ENCODE measurements around the gene MYF6. TPM values are rescaled to one million over a fixed set of nuclear protein-coding genes. Genes with fewer than 3 reads are reported as not detected.

Gene MYF6
- total and polyA plus RNA-seq, 2 of the 13 experiments (the other 11 are each of a cell fraction or from before 2014, with no cell fraction given), result not detected

DNA sequence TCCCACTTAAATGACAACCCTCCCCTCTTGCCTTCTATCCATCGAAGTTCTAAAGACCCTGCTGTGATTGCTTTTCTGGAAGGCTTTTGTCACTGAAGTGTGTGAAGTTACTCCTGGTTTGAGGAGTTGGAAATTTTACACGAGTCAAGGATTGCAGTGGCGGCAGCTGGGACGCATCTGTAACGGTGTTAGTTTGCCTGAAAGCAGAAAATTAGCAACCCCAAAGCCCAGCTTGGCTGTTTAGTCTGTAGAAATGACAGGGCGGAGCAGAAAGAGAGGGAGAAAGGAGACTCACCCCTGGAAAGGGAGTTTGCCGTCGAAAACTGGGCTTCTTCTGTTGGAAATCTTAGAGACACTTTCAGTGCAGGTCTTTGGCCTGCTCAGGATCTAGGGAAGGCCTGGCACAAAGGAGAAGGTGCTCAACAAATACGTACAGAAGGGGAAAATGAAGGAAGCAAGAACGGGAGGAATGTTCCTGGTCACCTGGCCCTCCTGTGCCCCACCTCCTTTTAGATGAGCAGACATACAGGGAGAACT is 8.3 kb downstream of the MYF6 start:
- no peaks in the 10 kb centered on the region for H3K4me1 ChIP-seq (ENCODE audit: insufficient read depth, low read length)
- no peak overlapping the region for H3K27ac ChIP-seq (ENCODE audit: extremely low read length, insufficient read depth, low read length)
- H3K9me3 ChIP-seq (ENCODE audit: low read length), result no peaks in the 10 kb centered on the region
- no TSS peak for BruUV-seq (replicated peaks)
- H3K9ac ChIP-seq (ENCODE audit: insufficient read depth, low read depth, low read length), result no peak overlapping the region
- WGBS (ENCODE audit: low lambda C conversion rate), result 28% methylated on average over 10 of the region's 10 CpGs
- no peak overlapping the region for H3K4me3 ChIP-seq (replicated peaks in 1 of 3; ENCODE audit: insufficient read depth in 1 of 3, low read depth in 2 of 3, low read length in 3 of 3)
- no peaks in the 10 kb centered on the region for H3K79me2 ChIP-seq (ENCODE audit: insufficient read depth, low read length)
- in situ Hi-C loops (cut with HindIII; ENCODE audit: extremely low pct_ligation_motif_present, low pct_unique_long_range_greater_than_20kb) (no loop called here), intact Hi-C loops (cut with micrococcal nuclease; ENCODE audit: unreplicated experiment) (no loop called here)
- TF ChIP-seq REPIN1 (CRISPR knock-in tag; IDR thresholded peaks at IDR 0.05; ENCODE audit: borderline replicate concordance, low read depth) (no peak), MED1 (CRISPR knock-in tag; IDR thresholded peaks at IDR 0.05) (no peak), ZFP36 (IDR thresholded peaks at IDR 0.05; ENCODE audit: borderline replicate concordance, low read depth, low read length, partially characterized antibody) (no peak), ZNF121 (CRISPR knock-in tag; IDR thresholded peaks at IDR 0.05) (no peak), DPF2 (CRISPR knock-in tag; IDR thresholded peaks at IDR 0.05; ENCODE audit: borderline replicate concordance, low read depth) (no peak)
- TF ChIP-seq, protein P1, sequence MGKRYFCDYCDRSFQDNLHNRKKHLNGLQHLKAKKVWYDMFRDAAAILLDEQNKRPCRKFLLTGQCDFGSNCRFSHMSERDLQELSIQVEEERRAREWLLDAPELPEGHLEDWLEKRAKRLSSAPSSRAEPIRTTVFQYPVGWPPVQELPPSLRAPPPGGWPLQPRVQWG (CRISPR knock-in tag; IDR thresholded peaks at IDR 0.05; ENCODE audit: borderline replicate concordance, low read depth), result no peak
- ATAC-seq (no peak), DNase-seq (ENCODE audit: low spot score) (no peak), FAIRE-seq (no peak)
- H3K36me3 ChIP-seq (replicated peaks in 1 of 2; ENCODE audit: control insufficient read depth in 1 of 2, insufficient read depth in 2 of 2, low read length in 2 of 2), result no peaks in the 10 kb centered on the region
- H2AFZ ChIP-seq (ENCODE audit: low read length), result no peak overlapping the region
- no peaks in the 10 kb centered on the region for H4K20me1 ChIP-seq (ENCODE audit: insufficient read depth, low read length)
- POLR2A ChIA-PET, result no interaction called here
- H3K27me3 ChIP-seq (ENCODE audit: control insufficient read depth in 1 of 2, insufficient read depth in 2 of 2, low read length in 2 of 2), result peaks cover 0 to 3% of the 10 kb centered on the region in 2 experiments; a peak in 2 of 5 replicates
- no peak overlapping the region for H3K4me2 ChIP-seq (ENCODE audit: low read depth, low read length)
- CTCF ChIA-PET (ENCODE audit: low intra/inter-chr PET ratio, low total read pairs), result no interaction called here

DNA sequence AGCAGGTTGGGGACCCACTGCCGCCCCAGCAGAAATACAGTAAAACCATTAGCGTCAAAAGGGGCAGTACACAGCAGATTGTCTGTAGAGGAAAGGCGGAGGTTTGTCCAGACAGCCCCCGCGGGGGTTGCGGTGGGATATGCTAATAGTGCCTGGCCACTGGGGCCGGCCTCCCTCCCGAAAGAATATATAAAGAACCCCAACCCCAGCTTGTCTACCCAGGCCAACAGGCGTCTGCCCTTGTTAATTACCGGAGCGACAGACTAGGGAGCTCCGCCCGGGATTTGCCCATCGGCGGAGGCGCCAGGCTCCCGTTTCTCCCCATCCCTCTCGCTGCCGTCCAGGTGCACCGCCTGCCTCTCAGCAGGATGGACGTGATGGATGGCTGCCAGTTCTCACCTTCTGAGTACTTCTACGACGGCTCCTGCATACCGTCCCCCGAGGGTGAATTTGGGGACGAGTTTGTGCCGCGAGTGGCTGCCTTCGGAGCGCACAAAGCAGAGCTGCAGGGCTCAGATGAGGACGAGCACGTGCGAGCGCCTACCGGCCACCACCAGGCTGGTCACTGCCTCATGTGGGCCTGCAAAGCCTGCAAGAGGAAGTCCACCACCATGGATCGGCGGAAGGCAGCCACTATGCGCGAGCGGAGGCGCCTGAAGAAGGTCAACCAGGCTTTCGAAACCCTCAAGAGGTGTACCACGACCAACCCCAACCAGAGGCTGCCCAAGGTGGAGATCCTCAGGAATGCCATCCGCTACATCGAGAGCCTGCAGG is 9.4 kb downstream of the MYF6 start, which contains the start of gene MYF5:
Gene MYF5, plus strand, starts transcription at position 217 of the 774 bp plus-strand sequence. Its CDS starts 152 bp downstream, at position 369.
- ChIA-PET POLR2A (no interaction called here), CTCF (ENCODE audit: low intra/inter-chr PET ratio, low total read pairs) (no interaction called here)
- TF ChIP-seq MED13 (CRISPR knock-in tag; IDR thresholded peaks at IDR 0.05) (no peak), ZFP36L1 (CRISPR knock-in tag; IDR thresholded peaks at IDR 0.05) (no peak), ZZZ3 (CRISPR knock-in tag; IDR thresholded peaks at IDR 0.05; ENCODE audit: borderline replicate concordance) (no peak), ZNF33B (CRISPR knock-in tag; IDR thresholded peaks at IDR 0.05) (no peak)
- TF ChIP-seq, protein P2, sequence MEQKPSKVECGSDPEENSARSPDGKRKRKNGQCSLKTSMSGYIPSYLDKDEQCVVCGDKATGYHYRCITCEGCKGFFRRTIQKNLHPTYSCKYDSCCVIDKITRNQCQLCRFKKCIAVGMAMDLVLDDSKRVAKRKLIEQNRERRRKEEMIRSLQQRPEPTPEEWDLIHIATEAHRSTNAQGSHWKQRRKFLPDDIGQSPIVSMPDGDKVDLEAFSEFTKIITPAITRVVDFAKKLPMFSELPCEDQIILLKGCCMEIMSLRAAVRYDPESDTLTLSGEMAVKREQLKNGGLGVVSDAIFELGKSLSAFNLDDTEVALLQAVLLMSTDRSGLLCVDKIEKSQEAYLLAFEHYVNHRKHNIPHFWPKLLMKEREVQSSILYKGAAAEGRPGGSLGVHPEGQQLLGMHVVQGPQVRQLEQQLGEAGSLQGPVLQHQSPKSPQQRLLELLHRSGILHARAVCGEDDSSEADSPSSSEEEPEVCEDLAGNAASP (CRISPR knock-in tag; IDR thresholded peaks at IDR 0.05; ENCODE audit: borderline replicate concordance), result no peak
- TF ChIP-seq, protein P3, sequence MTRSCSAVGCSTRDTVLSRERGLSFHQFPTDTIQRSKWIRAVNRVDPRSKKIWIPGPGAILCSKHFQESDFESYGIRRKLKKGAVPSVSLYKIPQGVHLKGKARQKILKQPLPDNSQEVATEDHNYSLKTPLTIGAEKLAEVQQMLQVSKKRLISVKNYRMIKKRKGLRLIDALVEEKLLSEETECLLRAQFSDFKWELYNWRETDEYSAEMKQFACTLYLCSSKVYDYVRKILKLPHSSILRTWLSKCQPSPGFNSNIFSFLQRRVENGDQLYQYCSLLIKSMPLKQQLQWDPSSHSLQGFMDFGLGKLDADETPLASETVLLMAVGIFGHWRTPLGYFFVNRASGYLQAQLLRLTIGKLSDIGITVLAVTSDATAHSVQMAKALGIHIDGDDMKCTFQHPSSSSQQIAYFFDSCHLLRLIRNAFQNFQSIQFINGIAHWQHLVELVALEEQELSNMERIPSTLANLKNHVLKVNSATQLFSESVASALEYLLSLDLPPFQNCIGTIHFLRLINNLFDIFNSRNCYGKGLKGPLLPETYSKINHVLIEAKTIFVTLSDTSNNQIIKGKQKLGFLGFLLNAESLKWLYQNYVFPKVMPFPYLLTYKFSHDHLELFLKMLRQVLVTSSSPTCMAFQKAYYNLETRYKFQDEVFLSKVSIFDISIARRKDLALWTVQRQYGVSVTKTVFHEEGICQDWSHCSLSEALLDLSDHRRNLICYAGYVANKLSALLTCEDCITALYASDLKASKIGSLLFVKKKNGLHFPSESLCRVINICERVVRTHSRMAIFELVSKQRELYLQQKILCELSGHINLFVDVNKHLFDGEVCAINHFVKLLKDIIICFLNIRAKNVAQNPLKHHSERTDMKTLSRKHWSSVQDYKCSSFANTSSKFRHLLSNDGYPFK (CRISPR knock-in tag; IDR thresholded peaks at IDR 0.05; ENCODE audit: borderline replicate concordance), result no peak

More for the DNA sequence above, 9.4 kb downstream of the MYF6 start, which contains the start of gene MYF5:
- no peak within 1 kb of the TSS for H2AFZ ChIP-seq (ENCODE audit: low read length)
- intact Hi-C loops (cut with micrococcal nuclease; ENCODE audit: unreplicated experiment), result no loop called here
- no peaks in the 10 kb centered on the region for H3K4me1 ChIP-seq (ENCODE audit: insufficient read depth, low read length)
- BruUV-seq (replicated peaks), result no TSS peak
- no peak within 1 kb of the TSS for H3K4me3 ChIP-seq (replicated peaks in 1 of 3; ENCODE audit: insufficient read depth in 1 of 3, low read depth in 2 of 3, low read length in 3 of 3)
- peaks cover 0 to 3% of the 10 kb centered on the region in 2 experiments; a peak in 2 of 5 replicates for H3K27me3 ChIP-seq (ENCODE audit: control insufficient read depth in 1 of 2, insufficient read depth in 2 of 2, low read length in 2 of 2)
- no peaks in the 10 kb centered on the region for H3K9me3 ChIP-seq (ENCODE audit: low read length)
- 69% methylated on average over 33 of the region's 45 CpGs for WGBS (ENCODE audit: low lambda C conversion rate)
- H3K4me2 ChIP-seq (ENCODE audit: low read depth, low read length), result no peak within 1 kb of the TSS
- no peaks in the 10 kb centered on the region for H3K36me3 ChIP-seq (replicated peaks in 1 of 2; ENCODE audit: control insufficient read depth in 1 of 2, insufficient read depth in 2 of 2, low read length in 2 of 2)
- in situ Hi-C loops (cut with HindIII; ENCODE audit: extremely low pct_ligation_motif_present, low pct_unique_long_range_greater_than_20kb), result no loop called here
- FAIRE-seq (no peak), ATAC-seq (no peak), DNase-seq (ENCODE audit: low spot score) (no peak)
- H3K79me2 ChIP-seq (ENCODE audit: insufficient read depth, low read length), result no peaks in the 10 kb centered on the region
- no peak within 1 kb of the TSS for H3K9ac ChIP-seq (ENCODE audit: insufficient read depth, low read depth, low read length)
- no peaks in the 10 kb centered on the region for H4K20me1 ChIP-seq (ENCODE audit: insufficient read depth, low read length)
- no peak within 1 kb of the TSS for H3K27ac ChIP-seq (ENCODE audit: extremely low read length, insufficient read depth, low read length)
